NB4 (cell line): Measurements from ENCODE around the gene ZNF558.

Source experiments
- MAX ChIP-seq: IDR thresholded peaks from 2 replicates; pipeline ENCODE4 v1.6.1; 2011; ENCODE audit warnings: low read depth, low read length
- POLR2A ChIP-seq: IDR thresholded peaks from 2 replicates; pipeline ENCODE4 v1.6.1; 2011; ENCODE audit warnings: mild to moderate bottlenecking; ENCODE audit not compliant: insufficient read length; ENCODE audit errors: extremely low read depth
- TF ChIP-seq, protein P1 (sequence below): IDR thresholded peaks from one replicate; pipeline ENCODE4 v1.5.1; 2012; ENCODE audit warnings: low read depth, low read length

DNA sequence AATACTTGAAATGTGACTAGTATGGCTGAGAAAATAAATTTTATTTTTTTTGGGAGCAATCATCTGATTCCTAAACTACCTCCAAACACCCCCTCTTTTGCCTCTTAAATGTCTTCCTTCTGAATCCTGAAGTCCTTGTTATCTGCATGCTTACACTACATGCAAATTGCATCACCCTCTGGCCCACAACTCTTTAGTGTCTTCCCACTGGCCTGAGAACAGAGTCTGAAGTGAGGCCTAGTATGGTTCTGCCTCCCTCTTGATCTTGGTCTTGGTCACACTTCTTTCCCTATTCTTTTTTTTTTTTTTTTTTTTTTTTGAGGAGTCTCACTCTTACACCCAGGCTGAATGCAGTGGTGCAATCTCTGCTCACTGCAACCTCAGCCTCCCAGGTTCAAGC is 4.8 kb downstream of the ZNF558 start:
- TF ChIP-seq, protein P1, sequence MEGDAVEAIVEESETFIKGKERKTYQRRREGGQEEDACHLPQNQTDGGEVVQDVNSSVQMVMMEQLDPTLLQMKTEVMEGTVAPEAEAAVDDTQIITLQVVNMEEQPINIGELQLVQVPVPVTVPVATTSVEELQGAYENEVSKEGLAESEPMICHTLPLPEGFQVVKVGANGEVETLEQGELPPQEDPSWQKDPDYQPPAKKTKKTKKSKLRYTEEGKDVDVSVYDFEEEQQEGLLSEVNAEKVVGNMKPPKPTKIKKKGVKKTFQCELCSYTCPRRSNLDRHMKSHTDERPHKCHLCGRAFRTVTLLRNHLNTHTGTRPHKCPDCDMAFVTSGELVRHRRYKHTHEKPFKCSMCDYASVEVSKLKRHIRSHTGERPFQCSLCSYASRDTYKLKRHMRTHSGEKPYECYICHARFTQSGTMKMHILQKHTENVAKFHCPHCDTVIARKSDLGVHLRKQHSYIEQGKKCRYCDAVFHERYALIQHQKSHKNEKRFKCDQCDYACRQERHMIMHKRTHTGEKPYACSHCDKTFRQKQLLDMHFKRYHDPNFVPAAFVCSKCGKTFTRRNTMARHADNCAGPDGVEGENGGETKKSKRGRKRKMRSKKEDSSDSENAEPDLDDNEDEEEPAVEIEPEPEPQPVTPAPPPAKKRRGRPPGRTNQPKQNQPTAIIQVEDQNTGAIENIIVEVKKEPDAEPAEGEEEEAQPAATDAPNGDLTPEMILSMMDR: no peak
- TF ChIP-seq POLR2A (no peak), MAX (no peak)
